Non-pigmented ciliary epithelial cell (primary cell): ENCODE data around the gene TACR2.

Experiments used
- DNase-seq: peaks from one replicate; pipeline ENCODE4 v3.0.0-alpha.2; 2010; ENCODE audit warnings: low read depth

The TACR2 gene

GRCh38 chr10:69416695-69417094, at the start of gene TACR2:
Gene TACR2 (minus strand): TSS chr10:69416918. CDS start chr10:69416323, 595 bp downstream.
- no peak for DNase-seq

DNA sequence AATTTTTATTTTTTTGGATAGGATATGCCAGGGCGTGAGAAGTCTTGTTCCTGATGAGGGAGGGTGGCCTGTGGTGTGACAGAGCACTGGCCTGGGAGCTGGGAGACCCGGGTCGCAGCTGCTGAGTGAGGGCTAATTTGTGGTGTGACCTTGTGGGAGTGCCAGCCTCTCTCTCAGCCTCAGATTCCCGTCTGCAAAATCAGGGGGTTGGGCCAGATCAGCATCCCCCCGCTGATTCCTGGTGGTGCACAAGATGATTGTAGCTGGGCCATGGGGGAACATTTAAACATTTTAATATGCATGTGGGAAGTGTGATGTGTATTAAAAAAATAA, 49.4 kb upstream of the TACR2 start:
- no peak for DNase-seq

- DNase-seq, result no peak
These were observed 48.9 kb upstream of the TACR2 start for GRCh38 chr10:69465457-69466157.

DNA sequence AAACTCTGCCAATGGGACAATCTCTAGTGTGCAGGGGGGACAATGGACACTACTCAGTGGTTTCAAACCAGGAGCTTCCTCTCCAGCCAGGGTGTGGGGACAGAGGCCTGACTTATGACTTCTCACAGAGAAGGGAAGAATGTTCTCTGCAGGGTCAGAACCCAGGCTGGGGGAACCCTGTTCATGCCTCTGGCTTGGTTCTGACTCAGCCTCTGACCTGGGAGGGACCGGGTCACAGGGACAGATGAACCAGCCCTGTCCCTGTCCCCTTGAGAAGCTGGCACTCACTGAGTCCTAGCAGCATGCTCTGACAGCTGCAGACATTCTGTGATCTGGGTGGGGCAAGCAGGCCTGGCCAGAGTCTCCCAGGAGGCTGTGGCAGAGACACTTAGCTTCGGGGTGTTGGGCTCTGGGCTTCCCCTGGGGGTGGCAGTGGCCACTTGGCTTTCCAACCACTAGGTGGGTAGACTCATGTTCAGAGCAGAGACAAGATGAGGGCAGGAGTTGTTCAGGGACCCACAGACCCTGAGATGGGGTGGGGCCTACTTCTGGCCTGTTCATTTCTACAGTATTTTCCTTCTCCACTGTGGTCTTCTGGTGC, 48.2 kb upstream of the TACR2 start:
- no peak for DNase-seq

- no peak for DNase-seq
These were observed 47.7 kb upstream of the TACR2 start for GRCh38 chr10:69464401-69464800.

DNA sequence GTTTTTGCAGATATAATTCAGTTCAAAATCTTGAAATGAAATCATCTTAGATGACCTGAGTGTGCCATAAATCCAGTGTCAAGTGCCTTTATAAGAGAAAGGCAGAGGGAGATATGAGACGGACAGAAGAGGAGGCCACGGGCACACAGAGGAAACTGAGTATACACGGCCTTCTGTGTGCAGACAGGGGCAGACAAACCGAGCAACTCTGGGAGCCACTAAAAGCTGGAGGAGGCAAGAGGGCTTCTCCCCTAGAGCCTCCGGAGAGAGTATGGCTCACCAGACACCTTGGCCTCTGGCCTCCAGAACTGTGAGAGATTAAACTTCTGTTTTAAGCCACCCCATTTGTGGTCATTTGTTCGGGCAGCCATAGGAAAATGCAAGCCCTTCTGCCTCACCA, 47.2 kb upstream of the TACR2 start:
- no peak for DNase-seq

GRCh38 chr10:69461243-69462025, 44.7 kb upstream of the TACR2 start:
- DNase-seq, result no peak

- DNase-seq, result no peak
These were observed 44.0 kb upstream of the TACR2 start for GRCh38 chr10:69460576-69461242.

GRCh38 chr10:69459893-69460575, 43.3 kb upstream of the TACR2 start:
- no peak for DNase-seq

- no peak for DNase-seq
These were observed 42.5 kb upstream of the TACR2 start for GRCh38 chr10:69459101-69459790.

DNA sequence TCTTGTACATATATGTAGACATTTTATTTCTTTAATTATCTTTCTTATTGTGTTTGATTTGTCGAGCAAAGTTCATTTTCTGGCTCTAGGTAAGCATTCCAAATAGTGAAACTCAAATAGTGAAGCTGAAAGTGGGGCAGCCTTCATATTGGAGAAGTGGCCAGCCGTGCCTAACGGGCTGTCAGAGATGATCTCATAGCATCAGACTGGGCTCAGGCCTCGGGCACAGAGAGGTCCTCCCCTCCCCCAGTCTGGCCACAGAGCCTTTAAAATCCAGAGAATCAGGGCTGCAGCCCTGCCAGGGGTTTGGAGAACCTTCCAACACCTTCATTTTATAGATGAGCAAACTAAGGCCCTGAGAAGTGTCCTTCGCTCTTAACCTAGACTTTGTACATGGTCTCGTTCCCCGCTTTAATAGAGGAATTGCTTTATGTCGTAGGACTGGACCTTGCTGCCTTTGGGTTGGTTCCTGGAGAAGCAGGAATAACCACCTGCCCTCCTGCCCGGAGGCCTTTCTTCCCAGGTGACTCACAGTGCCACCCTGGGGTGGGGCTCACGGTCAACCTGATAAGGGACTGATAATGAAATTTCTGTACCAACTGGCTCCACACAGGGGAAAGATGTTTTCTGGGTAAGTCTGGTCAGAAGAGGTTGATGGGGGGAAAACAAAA, 41.8 kb upstream of the TACR2 start:
- no peak for DNase-seq

- DNase-seq, result no peak
These were observed 41.1 kb upstream of the TACR2 start for GRCh38 chr10:69457771-69458237.

DNA sequence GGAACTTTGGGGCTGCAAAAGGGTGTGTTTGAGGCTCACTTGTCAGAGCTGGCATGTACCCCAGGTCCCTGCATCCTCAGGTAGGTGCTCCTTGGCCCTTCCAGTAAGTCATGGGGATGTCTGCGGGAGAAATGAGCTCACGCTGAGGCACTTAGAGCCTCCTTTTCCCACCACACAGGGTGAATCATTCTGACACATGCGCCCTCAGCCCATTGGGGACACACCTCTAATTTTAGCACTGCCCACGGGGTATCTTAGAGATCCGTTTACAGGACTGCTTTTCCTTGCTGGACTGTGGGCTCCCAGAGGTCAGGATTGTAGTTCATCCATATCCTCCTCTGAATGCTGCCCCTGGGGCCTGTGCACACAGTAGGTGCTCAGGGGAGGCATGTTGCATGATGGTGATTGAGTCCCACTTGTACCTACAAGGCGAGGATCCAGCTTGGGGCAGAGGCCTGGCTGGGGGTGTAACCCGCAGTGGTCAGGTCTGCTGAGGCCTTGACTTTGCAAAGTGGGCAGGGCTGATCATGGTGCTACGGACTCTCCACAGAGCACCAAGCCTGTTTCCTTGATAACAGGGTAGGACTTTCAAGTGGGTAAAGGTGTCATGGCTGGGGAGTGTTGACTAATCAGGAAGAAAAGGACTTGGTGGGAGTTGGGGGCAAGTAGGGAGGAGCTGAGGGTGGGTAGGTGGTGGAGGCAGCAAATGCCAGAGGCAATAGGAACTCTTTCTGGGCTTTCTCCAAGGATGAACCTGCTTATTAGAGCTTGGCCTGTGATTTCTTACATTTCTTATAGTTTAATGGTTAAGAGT, 40.4 kb upstream of the TACR2 start:
- no peak for DNase-seq

GRCh38 chr10:69455006-69455763, 38.5 kb upstream of the TACR2 start:
- no peak for DNase-seq

- DNase-seq, result no peak
These were observed 37.1 kb upstream of the TACR2 start for GRCh38 chr10:69453795-69454194.

GRCh38 chr10:69452676-69453415, 36.1 kb upstream of the TACR2 start:
- no peak for DNase-seq

DNA sequence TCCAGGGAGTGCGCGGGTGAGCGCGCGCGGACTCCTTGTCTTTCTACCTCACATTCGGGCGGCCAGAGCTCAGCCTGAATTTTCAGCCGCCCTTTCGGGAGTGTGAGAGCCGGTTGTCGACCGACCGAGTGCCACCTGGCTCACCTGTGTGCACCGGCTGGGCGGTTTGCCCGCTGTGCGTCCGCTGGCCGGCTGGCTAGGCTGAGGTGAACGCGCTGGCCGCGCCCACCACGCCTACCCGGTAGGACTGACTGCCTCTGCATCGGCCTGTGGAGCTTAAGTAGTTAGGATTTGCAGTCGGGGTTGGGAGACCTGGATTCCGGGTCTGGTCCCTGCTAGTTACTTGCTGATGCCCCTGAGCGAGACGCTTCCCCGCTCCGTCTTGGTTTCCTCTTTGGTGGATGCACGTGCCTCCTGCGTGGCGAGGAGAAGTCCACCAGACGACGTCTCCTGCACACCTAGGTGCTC, 35.1 kb upstream of the TACR2 start:
- no peak for DNase-seq

DNA sequence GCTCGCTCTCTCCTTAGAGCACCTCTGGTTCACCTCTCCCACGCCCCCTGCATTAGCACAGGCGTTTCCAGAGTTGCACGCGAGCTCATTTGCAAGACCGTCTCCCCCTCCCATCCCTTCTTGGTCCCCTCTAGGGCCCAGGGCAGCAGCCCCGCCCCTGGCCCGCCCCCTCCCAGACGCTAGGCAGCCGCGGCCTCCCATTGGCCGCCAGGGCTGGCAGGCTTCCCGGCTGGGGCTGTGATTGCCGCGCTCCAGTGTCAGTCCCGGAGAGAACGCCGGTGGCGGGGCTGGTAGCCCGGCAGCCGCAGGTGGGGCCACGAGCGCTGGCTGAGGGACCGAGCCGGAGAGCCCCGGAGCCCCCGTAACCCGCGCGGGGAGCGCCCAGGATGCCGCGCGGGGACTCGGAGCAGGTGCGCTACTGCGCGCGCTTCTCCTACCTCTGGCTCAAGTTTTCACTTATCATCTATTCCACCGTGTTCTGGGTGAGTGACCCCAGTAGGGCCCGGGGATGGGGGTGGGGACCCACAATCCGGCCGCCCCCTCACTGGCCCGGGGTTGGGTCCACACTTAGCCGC, 34.6 kb upstream of the TACR2 start, which contains the start of gene TSPAN15:
TSS of gene TSPAN15 (plus strand) at position 257 of the 575 bp plus-strand sequence. CDS start at position 387, 130 bp downstream.
- no peak for DNase-seq
